HL-60/S4 (cell line): ENCODE data around the gene AGAP6.
"Not testable (repeated sequence)": the region's sequence is repeated elsewhere in the genome, so short reads cannot be mapped to it uniquely, and the experiment has no call there.

Experiments used
- in situ Hi-C: fragments of 300-500 bp; cut with MboI; formaldehyde crosslinking; loops from 2 replicates; pipeline ENCODE4 v1.14.3; 2022; ENCODE audit warnings: low sequenced_read_pairs

Gene AGAP6

GRCh38 chr10:49988376-49988775 lies at the start of gene AGAP6:
Gene AGAP6 (plus strand): TSS chr10:49988406. CDS start chr10:49988716, 310 bp downstream.
- in situ Hi-C loops, result not testable (repeated sequence)

- in situ Hi-C loops, result not testable (repeated sequence)
Measured at GRCh38 chr10:49941447-49942338, 46.5 kb upstream of the AGAP6 start, which contains the start of the genes PARG and TIMM23B. Gene PARG (minus strand): TSS chr10:49942027. CDS start chr10:49941725, 302 bp downstream. Gene TIMM23B (plus strand): TSS chr10:49942053. CDS start chr10:49942195, 142 bp downstream.

GRCh38 chr10:49942339-49942705 lies 45.9 kb upstream of the AGAP6 start:
- in situ Hi-C loops, result not testable (repeated sequence)

DNA sequence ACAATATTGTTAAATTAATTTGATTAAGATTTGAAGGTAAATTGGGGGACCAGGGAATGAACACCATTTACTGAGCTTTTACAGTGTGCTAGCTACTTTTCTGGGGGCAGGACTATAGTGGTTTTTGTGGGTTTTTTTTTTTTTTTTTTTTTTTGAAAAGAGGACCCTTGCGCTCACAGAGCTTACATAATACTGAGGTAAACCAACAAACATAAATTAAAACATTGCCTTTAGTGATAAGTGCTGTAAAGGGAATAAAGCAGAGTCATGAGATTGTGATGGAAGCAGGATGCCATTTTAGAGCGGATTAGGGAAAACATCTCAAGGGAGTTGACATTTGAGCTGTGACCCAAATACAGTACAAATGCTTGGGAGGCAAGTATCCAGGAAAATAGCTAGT lies 44.6 kb upstream of the AGAP6 start:
- in situ Hi-C loops, result not testable (repeated sequence)

DNA sequence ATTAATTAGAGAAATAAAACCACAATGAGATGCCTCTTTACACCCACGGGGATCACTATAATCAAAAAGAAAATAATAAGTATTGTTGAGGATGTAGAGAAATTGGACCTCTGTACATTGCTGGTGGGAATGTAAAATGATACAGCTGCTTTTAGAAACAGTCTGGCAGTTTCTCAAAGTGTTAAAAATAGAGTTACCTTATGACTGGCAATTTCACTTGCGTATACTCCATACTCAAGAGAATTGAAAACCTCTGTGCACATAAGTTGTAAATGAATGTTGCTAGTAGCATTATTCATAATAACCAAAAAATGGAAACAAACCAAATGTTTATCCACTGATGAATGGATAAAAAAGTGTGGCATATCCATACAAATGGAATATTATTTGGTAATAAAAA lies 40.1 kb upstream of the AGAP6 start:
- in situ Hi-C loops, result not testable (repeated sequence)

DNA sequence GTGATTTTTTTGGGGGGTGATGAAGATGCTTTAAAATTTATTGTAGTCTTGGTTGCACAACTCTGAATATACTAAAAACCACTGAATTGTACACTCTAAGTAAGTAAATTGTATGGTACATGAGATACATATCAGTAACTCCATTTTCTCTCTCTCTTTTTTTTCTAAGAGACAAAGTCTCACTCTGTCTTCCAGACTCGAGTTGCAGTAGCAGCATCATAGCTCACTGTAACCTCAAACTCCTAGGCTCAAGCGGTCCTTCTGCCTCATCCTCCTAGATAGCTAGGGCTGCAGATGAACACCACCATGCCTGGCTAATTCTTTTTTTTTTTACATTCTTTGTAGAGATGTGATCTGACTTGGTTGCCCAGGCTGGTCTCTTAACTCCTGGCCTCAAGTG lies 39.5 kb upstream of the AGAP6 start:
- in situ Hi-C loops, result not testable (repeated sequence)

- in situ Hi-C loops, result not testable (repeated sequence)
Measured at GRCh38 chr10:49952006-49952405, 36.2 kb upstream of the AGAP6 start.

DNA sequence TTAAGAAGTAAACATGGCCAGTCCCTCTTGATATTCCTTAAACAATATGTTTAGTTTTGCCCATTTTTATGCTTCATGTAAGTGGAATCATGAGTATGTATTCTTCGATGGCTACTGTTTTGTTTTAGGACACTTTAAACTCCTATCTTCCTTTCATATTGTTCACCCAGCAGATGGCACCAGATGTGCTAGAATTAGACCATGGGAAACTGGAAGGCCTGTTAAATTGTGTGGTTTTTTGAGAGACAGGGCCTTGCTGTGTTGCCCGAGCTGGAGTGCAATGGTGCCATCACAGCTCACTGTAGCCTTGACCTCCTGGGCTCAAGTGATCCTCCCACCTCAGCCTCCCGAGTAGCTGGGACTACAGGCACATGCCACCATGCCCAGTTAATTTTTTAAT lies 35.1 kb upstream of the AGAP6 start:
- in situ Hi-C loops, result not testable (repeated sequence)

GRCh38 chr10:49970331-49970857 lies 17.8 kb upstream of the AGAP6 start:
- in situ Hi-C loops, result not testable (repeated sequence)

- in situ Hi-C loops, result not testable (repeated sequence)
Measured at GRCh38 chr10:49971466-49971865, 16.7 kb upstream of the AGAP6 start.

DNA sequence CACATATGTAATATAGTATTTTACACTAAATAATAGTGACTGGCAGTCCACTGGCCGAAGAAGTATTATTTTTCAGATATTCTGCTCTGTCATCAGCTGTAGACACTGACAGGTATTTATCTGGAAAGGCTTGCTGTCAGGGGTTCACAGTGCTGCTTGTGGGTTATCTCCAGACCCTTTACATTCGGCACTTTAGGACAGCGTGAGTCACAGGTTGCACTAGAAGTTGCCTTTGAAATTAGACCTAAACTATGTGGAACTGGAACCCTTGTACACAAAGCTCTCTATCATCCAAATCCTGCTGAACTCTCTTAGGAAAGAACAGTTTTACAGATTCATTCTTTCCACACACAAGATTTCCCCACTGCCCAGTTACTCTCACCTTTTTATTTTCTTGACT lies 16.1 kb upstream of the AGAP6 start:
- in situ Hi-C loops, result not testable (repeated sequence)

DNA sequence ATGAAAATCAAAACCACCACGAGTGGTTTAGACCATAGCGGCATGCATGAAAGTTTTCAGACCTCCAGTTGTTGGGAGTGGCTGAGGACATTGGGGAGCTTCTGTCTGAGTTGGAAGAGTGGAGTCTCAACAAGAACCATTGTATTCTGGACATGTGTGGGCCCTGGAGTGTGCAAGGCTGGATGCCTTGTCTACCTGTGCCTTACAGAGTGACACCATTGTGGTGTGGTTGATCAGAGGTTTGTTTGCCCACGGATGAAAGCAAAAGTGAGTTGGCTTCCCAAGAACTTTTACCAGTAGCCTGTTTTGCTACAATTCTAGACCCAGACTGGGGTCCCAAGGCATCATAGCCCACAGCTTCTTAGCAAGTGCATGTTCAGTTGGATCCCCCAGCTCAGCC lies 10.4 kb upstream of the AGAP6 start:
- in situ Hi-C loops, result not testable (repeated sequence)

- in situ Hi-C loops, result not testable (repeated sequence)
Measured at GRCh38 chr10:49987207-49987606, 999 bp upstream of the AGAP6 start.

- in situ Hi-C loops, result not testable (repeated sequence)
Measured at GRCh38 chr10:49995321-49995720, 7.1 kb downstream of the AGAP6 start.

GRCh38 chr10:50014024-50014423 lies 25.8 kb downstream of the AGAP6 start:
- in situ Hi-C loops, result not testable (repeated sequence)

DNA sequence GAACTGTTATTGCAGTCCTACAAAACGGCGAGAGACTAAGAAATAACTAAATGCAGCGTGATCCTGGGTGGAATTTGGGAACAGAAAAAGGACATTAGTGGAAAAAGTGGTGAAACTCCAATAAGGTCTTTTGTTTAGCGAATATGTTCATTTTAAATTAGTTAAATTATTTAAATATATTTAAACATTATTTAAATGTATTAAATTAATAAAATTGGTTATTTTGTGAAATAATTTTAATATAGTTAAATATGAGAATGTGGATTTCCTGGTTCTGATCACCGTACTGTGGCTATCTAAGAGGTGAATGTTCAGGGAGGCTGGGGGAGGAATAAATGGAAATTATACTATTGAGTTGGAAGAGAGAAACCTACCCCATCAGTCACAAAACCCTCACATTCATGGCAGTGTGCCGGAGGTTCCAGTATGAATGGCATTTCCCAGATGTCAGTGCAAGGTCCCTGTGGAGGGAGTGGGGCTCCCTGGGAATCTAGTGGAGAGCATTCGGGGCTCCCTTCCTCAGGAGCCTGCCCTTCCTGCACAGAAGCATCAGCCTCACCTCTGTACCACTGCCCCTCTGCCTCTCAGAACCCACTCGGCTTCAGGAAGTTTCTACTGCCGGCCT lies 27.5 kb downstream of the AGAP6 start:
- in situ Hi-C loops, result not testable (repeated sequence)

DNA sequence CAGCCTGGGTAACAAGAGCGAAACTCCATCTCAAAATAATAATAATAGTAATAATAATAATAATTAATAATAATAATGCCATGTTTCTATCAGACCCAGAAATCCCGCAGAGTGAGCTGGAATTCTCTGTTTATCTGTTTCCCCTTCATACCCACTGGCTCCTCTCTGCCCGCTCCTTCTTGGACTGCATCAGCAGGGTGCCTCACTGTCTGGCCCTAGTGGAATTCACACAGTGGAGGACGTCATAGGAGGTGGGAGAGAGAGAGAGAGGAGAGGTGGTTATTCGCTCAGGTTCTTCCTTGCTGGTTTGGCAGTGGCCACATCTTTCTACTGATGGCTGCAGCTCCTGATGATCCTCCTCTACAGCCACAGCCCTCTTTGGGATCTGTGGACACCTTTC lies 28.7 kb downstream of the AGAP6 start:
- in situ Hi-C loops, result not testable (repeated sequence)

- in situ Hi-C loops, result not testable (repeated sequence)
Measured at GRCh38 chr10:50017646-50018045, 29.4 kb downstream of the AGAP6 start.

GRCh38 chr10:50019279-50019678 lies 31.1 kb downstream of the AGAP6 start:
- in situ Hi-C loops, result not testable (repeated sequence)

GRCh38 chr10:50020451-50021024 lies 32.3 kb downstream of the AGAP6 start:
- in situ Hi-C loops, result not testable (repeated sequence)

DNA sequence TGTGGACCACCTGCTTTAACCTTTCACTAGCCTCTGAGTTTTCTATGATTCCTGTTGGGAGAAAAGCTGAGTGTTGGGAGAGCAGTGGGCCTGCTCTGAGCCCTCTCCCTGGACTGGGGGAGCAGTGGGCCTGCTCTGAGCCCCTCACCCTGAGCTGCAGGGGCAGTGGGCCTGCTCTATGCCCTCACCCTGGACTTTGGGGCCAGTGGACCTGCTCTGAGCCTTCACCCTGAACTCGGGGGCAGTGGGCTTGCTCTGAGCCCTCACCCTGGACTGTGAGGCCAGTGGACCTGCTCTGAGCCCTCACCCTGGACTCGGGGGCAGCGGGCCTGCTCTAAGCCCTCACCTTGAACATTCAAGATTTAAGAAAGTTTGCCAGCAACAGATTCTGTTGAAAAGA lies 33.4 kb downstream of the AGAP6 start:
- in situ Hi-C loops, result no loop called here
